OCI-LY1 (cell line): Measurements from ENCODE around the gene PNMT.

Source experiments
- H2AFZ ChIP-seq: fragments of 200-600 bp; sonication (generic), shearing (Covaris generic); 2 replicates; pipeline ENCODE4 v1.6.0; 2014; ENCODE audit warnings: antibody characterized with exemption, mild to moderate bottlenecking, low read length
- H3F3A ChIP-seq: fragments of 200-600 bp; sonication (generic), shearing (Covaris generic); 2 replicates; pipeline ENCODE4 v1.6.0; 2014; ENCODE audit warnings: mild to moderate bottlenecking, antibody characterized with exemption, low read length, moderate library complexity; ENCODE audit not compliant: insufficient read depth
- H3K27ac ChIP-seq: fragments of 200-600 bp; sonication (generic); 2 replicates; pipeline ENCODE4 v1.5.1; 2014; ENCODE audit warnings: low read length, mixed run types, mild to moderate bottlenecking, low read depth; ENCODE audit not compliant: poor library complexity, severe bottlenecking
- H3K27me3 ChIP-seq: fragments of 200-600 bp; sonication (generic); 2 replicates; pipeline ENCODE4 v1.6.0; 2014; ENCODE audit warnings: antibody characterized with exemption, mild to moderate bottlenecking, low read length, moderate library complexity; ENCODE audit not compliant: insufficient read depth
- H3K36me3 ChIP-seq: fragments of 200-600 bp; sonication (generic); 2 replicates; pipeline ENCODE4 v1.6.1; 2014; ENCODE audit warnings: mild to moderate bottlenecking, antibody characterized with exemption, low read length, moderate library complexity, mixed read lengths; ENCODE audit not compliant: insufficient read depth
- H3K4me1 ChIP-seq: fragments of 200-600 bp; sonication (generic); 2 replicates; pipeline ENCODE4 v1.5.1; 2014; ENCODE audit warnings: mild to moderate bottlenecking, low read length, moderate library complexity; ENCODE audit not compliant: insufficient read depth, severe bottlenecking
- H3K4me2 ChIP-seq: fragments of 200-600 bp; sonication (generic), shearing (Covaris generic); 2 replicates; pipeline ENCODE4 v1.6.1; 2014; ENCODE audit warnings: low read length
- H3K4me3 ChIP-seq: fragments of 200-600 bp; sonication (generic); 2 replicates; pipeline ENCODE4 v1.5.1; 2014; ENCODE audit warnings: low read length, low read depth, mild to moderate bottlenecking, mixed read lengths; ENCODE audit not compliant: poor library complexity, severe bottlenecking
- H3K79me2 ChIP-seq: fragments of 200-600 bp; shearing (Covaris generic); 2 replicates; pipeline ENCODE4 v1.6.1; 2016; ENCODE audit warnings: mixed run types, low read length, mixed read lengths; ENCODE audit not compliant: insufficient read depth
- H3K9ac ChIP-seq: fragments of 200-600 bp; sonication (generic), shearing (Covaris generic); 2 replicates; pipeline ENCODE4 v1.6.1; 2014; ENCODE audit warnings: mild to moderate bottlenecking, low read length, mixed read lengths
- H3K9me2 ChIP-seq: fragments of 200-600 bp; sonication (generic), shearing (Covaris generic); 2 replicates; pipeline ENCODE4 v1.6.1; 2014; ENCODE audit warnings: low read depth, mild to moderate bottlenecking, low read length, mixed read lengths
- H3K9me3 ChIP-seq: fragments of 200-600 bp; shearing (Covaris generic); 2 replicates; pipeline ENCODE4 v1.6.1; 2014; ENCODE audit warnings: low read length, mixed read lengths
- H4K20me1 ChIP-seq: fragments of 200-600 bp; sonication (generic), shearing (Covaris generic); 2 replicates; pipeline ENCODE4 v1.6.0; 2016; ENCODE audit warnings: mild to moderate bottlenecking, low read length; ENCODE audit not compliant: insufficient read depth
- EZH2 ChIP-seq: fragments of 200-600 bp; sonication (generic), shearing (Covaris generic); IDR thresholded peaks from 2 replicates; pipeline ENCODE4 v1.8.0; 2017; ENCODE audit warnings: borderline replicate concordance, mixed run types, mild to moderate bottlenecking, antibody characterized with exemption, low read length, moderate library complexity, mixed read lengths
- TF ChIP-seq, protein P1 (sequence below): fragments of 200-600 bp; sonication (generic), shearing (Covaris generic); IDR thresholded peaks from 2 replicates; pipeline ENCODE4 v1.5.1; 2017; ENCODE audit warnings: mild to moderate bottlenecking, antibody characterized with exemption, low read length, moderate library complexity, mixed read lengths

The PNMT gene

DNA sequence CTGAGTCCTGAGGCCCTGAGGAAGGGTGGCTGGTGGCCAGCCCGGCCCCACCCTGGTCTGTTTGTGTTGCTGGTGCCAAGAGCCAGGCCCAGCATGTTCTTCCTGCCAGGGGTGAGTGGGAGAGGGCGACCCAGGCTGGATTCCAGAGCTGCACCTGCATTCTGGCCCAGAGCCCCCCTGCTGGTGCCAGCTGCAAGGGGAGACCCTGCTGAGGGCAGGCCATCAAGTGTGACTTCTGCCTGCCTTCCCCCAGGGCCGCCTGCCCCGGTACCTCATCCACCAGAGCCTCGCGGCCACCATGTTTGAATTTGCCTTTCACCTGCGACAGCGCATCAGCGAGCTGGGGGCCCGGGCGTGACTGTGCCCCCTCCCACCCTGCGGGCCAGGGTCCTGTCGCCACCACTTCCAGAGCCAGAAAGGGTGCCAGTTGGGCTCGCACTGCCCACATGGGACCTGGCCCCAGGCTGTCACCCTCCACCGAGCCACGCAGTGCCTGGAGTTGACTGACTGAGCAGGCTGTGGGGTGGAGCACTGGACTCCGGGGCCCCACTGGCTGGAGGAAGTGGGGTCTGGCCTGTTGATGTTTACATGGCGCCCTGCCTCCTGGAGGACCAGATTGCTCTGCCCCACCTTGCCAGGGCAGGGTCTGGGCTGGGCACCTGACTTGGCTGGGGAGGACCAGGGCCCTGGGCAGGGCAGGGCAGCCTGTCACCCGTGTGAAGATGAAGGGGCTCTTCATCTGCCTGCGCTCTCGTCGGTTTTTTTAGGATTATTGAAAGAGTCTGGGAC lies 5.5 kb upstream of the PNMT start:
- no peak overlapping the region for H3K4me3 ChIP-seq
- H4K20me1 ChIP-seq, result no peaks in the 10 kb centered on the region
- no peak overlapping the region for H2AFZ ChIP-seq
- H3K9ac ChIP-seq, result no peak overlapping the region
- H3K9me2 ChIP-seq, result no peaks in the 10 kb centered on the region
- no peak overlapping the region for H3K27ac ChIP-seq
- no peaks in the 10 kb centered on the region for H3F3A ChIP-seq
- H3K27me3 ChIP-seq, result peaks cover 13% of the 10 kb centered on the region; the same call in 1 of the 2 replicates
- H3K79me2 ChIP-seq, result no peaks in the 10 kb centered on the region
- H3K9me3 ChIP-seq, result no peaks in the 10 kb centered on the region
- H3K4me2 ChIP-seq, result no peak overlapping the region
- H3K36me3 ChIP-seq, result peaks cover 27% of the 10 kb centered on the region; the same call in 1 of the 2 replicates
- peaks cover 7% of the 10 kb centered on the region for H3K4me1 ChIP-seq
- no peak for TF ChIP-seq EZH2
- TF ChIP-seq, protein P1, sequence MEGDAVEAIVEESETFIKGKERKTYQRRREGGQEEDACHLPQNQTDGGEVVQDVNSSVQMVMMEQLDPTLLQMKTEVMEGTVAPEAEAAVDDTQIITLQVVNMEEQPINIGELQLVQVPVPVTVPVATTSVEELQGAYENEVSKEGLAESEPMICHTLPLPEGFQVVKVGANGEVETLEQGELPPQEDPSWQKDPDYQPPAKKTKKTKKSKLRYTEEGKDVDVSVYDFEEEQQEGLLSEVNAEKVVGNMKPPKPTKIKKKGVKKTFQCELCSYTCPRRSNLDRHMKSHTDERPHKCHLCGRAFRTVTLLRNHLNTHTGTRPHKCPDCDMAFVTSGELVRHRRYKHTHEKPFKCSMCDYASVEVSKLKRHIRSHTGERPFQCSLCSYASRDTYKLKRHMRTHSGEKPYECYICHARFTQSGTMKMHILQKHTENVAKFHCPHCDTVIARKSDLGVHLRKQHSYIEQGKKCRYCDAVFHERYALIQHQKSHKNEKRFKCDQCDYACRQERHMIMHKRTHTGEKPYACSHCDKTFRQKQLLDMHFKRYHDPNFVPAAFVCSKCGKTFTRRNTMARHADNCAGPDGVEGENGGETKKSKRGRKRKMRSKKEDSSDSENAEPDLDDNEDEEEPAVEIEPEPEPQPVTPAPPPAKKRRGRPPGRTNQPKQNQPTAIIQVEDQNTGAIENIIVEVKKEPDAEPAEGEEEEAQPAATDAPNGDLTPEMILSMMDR, result no peak

DNA sequence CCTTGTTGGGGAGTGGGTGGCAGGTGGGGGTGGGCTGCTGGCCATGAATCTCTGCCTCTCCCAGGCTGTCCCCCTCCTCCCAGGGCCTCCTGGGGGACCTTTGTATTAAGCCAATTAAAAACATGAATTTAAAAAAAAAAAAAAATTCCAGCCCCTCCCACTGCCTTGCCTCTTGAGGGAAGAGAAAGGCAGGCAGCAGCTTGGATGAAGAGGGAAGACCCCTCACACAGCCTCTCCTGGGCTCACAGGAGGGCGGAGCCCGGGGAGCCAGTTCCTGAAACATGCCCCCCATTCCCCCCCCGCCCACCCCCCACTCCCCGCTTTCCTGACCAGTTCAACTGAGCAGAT lies 4.9 kb upstream of the PNMT start:
- H3K36me3 ChIP-seq, result peaks cover 27% of the 10 kb centered on the region; the same call in 1 of the 2 replicates
- TF ChIP-seq, protein P1, result no peak
- no peak for TF ChIP-seq EZH2
- H3K9ac ChIP-seq, result no peak overlapping the region
- H3K4me2 ChIP-seq, result no peak overlapping the region
- H2AFZ ChIP-seq, result no peak overlapping the region
- H4K20me1 ChIP-seq, result no peaks in the 10 kb centered on the region
- H3F3A ChIP-seq, result no peaks in the 10 kb centered on the region
- no peaks in the 10 kb centered on the region for H3K9me2 ChIP-seq
- H3K27me3 ChIP-seq, result peaks cover 13% of the 10 kb centered on the region; the same call in 1 of the 2 replicates
- no peaks in the 10 kb centered on the region for H3K79me2 ChIP-seq
- H3K4me3 ChIP-seq, result no peak overlapping the region
- H3K4me1 ChIP-seq, result peaks cover 13% of the 10 kb centered on the region
- no peaks in the 10 kb centered on the region for H3K9me3 ChIP-seq
- no peak overlapping the region for H3K27ac ChIP-seq

DNA sequence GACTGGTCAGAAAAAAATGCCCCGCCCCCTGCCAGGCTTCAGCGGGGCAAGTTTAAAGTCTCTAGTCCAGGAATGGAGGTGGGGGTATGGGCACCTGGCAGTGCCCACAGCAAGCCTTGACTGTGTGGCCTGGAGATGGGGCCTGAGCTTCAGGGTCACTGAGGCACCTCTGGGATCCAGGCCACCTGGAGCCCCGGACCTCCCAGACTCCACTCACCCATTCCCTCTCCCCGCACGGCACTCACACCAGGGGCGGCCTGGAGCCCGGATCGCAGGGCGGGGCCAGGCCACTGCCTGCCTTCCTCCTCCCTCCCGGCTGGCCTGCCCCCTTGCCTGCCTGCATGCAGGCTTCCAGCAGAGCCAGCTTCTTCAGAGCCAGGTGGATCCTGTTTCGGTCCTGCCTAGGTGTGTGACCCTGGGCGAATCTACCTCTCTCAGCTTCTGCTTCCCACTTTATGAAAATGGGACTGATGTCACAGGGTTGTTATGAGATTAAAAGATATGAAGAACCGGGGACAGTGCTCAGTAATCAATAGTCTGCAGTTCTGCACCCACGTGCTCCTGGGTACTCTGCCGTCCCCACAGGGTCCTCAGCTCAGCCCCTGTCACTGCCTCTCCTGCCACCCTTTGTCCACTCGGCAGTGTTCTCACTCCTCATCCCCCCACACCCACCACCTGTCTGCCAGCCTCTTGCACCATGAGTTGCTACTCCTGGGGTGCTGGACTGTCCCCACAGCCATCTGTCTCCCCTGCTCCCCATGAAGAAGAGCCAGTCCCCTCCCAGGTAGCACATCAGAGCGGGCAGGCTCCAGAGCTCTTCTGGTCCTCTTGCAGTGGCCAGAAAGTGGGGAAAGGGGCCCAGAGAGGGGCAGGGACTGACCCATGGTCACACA lies 4.3 kb upstream of the PNMT start:
- Histone ChIP-seq H3K4me3 (no peak overlapping the region), H3K36me3 (peaks cover 27% of the 10 kb centered on the region; the same call in 1 of the 2 replicates), H4K20me1 (no peaks in the 10 kb centered on the region), H3K9me2 (no peaks in the 10 kb centered on the region), H3K79me2 (no peaks in the 10 kb centered on the region), H3K27ac (no peak overlapping the region), H2AFZ (no peak overlapping the region), H3K27me3 (peaks cover 13% of the 10 kb centered on the region; the same call in 1 of the 2 replicates), H3K4me2 (no peak overlapping the region), H3K9ac (no peak overlapping the region), H3K9me3 (no peaks in the 10 kb centered on the region), H3K4me1 (peaks cover 17% of the 10 kb centered on the region), H3F3A (no peaks in the 10 kb centered on the region)
- no peak for TF ChIP-seq EZH2
- TF ChIP-seq, protein P1, result no peak
